Measurements from ENCODE around the gene BAIAP2. TPM values are rescaled to one million over a fixed set of nuclear protein-coding genes. Genes with fewer than 3 reads are reported as not detected.

BAIAP2 gene
- total RNA-seq, 6 experiments from 2014 or later = 30.8 to 47.4 (median 35.9) TPM

DNA sequence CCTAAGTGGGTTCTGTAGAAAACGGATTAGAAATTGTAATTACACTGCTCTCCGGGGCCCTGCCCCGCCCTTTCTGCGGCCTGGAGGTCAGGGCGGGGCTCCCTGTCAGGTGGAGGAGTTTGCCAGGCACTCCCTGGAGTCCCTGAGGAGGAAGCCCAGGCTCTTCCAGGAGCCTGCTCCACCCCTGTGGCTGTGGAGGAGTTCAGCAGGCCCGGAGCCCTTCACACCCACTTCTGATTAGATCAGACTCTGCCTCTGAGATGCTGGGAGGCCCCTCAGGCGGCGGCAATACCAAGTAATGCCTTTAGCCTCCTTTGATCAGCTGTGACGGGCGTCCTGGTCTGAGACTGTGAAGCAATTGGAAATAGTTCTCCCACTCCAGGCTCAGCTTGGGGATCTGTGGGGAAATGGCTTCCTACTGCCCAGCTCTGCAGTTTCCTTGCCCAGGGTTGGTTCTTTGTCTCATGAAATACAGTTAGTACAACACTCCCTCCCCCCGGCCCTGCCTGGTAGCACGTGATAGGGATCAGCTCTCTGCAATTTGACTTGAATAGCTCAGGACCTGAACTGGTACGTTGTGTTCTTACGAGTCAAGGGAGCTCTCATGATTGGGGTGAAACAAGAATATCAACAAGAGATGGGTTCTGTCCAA is 22.3 kb downstream of the BAIAP2 start:
- H3K27me3 Mint-ChIP-seq (ENCODE audit: insufficient read depth) = peaks cover 2% of the 10 kb centered on the region
- peak overlapping the region; percentile 29; the same call in 1 of the 2 replicates for H3K27ac Mint-ChIP-seq
- no peak overlapping the region for H3K4me3 Mint-ChIP-seq
- H3K4me1 Mint-ChIP-seq (ENCODE audit: low read depth) = peaks cover 9% of the 10 kb centered on the region; the same call in 1 of the 2 replicates
- H3K9me3 Mint-ChIP-seq = no peaks in the 10 kb centered on the region
- TF ChIP-seq, protein P1, sequence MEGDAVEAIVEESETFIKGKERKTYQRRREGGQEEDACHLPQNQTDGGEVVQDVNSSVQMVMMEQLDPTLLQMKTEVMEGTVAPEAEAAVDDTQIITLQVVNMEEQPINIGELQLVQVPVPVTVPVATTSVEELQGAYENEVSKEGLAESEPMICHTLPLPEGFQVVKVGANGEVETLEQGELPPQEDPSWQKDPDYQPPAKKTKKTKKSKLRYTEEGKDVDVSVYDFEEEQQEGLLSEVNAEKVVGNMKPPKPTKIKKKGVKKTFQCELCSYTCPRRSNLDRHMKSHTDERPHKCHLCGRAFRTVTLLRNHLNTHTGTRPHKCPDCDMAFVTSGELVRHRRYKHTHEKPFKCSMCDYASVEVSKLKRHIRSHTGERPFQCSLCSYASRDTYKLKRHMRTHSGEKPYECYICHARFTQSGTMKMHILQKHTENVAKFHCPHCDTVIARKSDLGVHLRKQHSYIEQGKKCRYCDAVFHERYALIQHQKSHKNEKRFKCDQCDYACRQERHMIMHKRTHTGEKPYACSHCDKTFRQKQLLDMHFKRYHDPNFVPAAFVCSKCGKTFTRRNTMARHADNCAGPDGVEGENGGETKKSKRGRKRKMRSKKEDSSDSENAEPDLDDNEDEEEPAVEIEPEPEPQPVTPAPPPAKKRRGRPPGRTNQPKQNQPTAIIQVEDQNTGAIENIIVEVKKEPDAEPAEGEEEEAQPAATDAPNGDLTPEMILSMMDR (IDR thresholded peaks at IDR 0.05) = no peak
- peaks cover 9% of the 10 kb centered on the region; the same call in 1 of the 2 replicates for H3K36me3 Mint-ChIP-seq (ENCODE audit: low read depth)
- peak; percentile 8 for DNase-seq

DNA sequence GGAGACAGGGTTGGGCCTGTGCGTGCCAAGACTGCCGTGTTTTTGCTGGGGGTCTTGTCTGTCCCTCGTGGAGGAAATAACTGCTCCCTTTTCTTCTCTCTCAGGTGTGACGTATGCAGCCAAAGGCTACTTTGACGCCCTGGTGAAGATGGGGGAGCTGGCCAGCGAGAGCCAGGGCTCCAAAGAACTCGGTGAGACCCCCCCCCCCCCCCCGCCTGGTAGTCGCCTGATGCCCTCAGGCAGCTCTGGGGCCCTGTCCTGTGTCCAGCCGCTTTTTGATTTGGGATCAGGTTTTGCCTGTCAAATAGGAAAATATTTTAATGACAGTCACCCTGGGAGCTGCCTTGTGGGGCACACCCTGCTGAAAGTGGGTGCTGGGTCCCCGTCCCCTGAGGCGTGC is 22.8 kb downstream of the BAIAP2 start:
- Mint-ChIP-seq H3K27ac (peak overlapping the region; percentile 29; the same call in 1 of the 2 replicates), H3K9me3 (no peaks in the 10 kb centered on the region), H3K36me3 (ENCODE audit: low read depth) (peaks cover 15% of the 10 kb centered on the region; the same call in 1 of the 2 replicates), H3K4me1 (ENCODE audit: low read depth) (peaks cover 15% of the 10 kb centered on the region; the same call in 1 of the 2 replicates), H3K4me3 (no peak overlapping the region), H3K27me3 (ENCODE audit: insufficient read depth) (peaks cover 2% of the 10 kb centered on the region)
- TF ChIP-seq, protein P1 (IDR thresholded peaks at IDR 0.05) = no peak
- no peak for DNase-seq

DNA sequence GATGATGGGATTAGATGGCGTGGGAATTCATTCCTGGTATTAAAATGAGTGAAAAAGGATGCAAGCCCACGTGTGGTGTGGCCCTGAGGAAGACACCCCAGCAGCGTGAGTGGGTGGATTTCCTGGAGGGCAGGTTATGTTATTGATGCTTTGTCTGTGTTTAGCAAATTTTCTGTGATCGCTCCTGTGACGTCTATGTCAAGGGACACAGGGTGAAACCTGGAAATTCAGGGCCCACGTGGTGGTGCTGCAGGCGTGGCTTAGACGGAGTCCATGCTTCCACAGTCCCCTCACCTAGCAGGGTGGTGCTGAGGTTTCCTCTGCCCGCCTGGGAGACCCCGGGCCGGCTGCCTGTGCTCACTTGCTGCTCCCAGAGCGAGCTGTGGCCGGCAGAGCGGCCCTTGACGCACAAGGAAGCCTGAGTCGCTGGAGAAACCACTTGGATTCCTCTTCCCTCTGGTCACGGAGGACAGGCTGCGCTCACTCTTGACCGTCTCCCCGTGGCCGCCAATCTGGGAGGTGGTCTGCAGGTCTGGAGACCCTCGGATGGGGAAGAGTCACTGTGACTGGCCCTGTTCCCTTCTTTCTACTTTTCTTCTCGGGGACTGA is 23.4 kb downstream of the BAIAP2 start:
- H3K4me1 Mint-ChIP-seq (ENCODE audit: low read depth) = peaks cover 21% of the 10 kb centered on the region; the same call in 1 of the 2 replicates
- H3K27me3 Mint-ChIP-seq (ENCODE audit: insufficient read depth) = peaks cover 2% of the 10 kb centered on the region
- peaks cover 21% of the 10 kb centered on the region for H3K36me3 Mint-ChIP-seq (ENCODE audit: low read depth)
- no peaks in the 10 kb centered on the region for H3K9me3 Mint-ChIP-seq
- TF ChIP-seq, protein P1 (IDR thresholded peaks at IDR 0.05) = no peak
- no peak overlapping the region for H3K27ac Mint-ChIP-seq
- no peak for DNase-seq
- no peak overlapping the region for H3K4me3 Mint-ChIP-seq

DNA sequence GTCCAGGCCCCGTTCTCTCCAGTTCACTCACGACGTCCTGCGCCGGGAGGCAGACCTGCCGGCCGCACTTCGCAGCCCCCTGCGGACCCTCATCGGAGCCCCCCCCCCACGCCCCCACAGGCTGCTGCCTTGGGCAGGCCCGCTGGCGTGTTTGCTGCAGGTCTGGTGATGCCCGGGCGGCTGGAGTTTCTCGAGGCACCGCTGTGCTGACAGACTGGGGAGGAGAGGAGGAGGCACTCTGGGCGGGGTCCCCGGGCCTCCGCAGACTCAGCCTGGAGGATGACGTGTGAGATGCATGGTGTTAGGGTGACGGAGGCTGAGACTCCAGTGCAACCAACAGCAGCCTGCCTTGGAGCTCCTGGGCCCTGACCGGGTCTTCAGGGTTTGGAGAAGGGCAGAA is 24.1 kb downstream of the BAIAP2 start:
- H3K27me3 Mint-ChIP-seq (ENCODE audit: insufficient read depth) = peaks cover 4% of the 10 kb centered on the region
- H3K9me3 Mint-ChIP-seq = no peaks in the 10 kb centered on the region
- TF ChIP-seq, protein P1 (IDR thresholded peaks at IDR 0.05) = no peak
- H3K4me3 Mint-ChIP-seq = no peak overlapping the region
- no peak overlapping the region for H3K27ac Mint-ChIP-seq
- peaks cover 24% of the 10 kb centered on the region for H3K36me3 Mint-ChIP-seq (ENCODE audit: low read depth)
- H3K4me1 Mint-ChIP-seq (ENCODE audit: low read depth) = peaks cover 28% of the 10 kb centered on the region
- no peak for DNase-seq

DNA sequence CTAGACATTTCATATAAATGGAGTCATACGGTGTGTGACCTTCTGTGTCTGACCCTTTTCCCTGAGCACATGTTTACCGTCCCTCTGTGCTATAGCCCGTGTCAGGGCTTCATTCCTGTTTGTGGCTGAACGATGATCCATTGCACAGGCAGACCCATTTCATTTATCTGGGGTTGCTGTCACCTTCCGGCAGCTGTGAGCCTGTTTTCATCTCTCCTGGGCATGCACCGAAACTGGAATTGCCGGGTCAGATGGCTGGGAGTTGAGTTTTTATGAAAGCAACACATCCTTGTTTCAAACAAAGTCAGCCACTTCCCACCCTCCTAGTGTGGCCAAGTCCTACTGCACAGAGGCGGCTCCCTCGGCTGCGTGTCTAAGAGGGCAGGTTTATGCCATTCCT is 25.5 kb downstream of the BAIAP2 start:
- Mint-ChIP-seq H3K27me3 (ENCODE audit: insufficient read depth) (peaks cover 4% of the 10 kb centered on the region; the same call in 1 of the 2 replicates), H3K27ac (no peak overlapping the region), H3K36me3 (ENCODE audit: low read depth) (peaks cover 24% of the 10 kb centered on the region), H3K4me3 (no peak overlapping the region), H3K4me1 (ENCODE audit: low read depth) (peaks cover 39% of the 10 kb centered on the region), H3K9me3 (no peaks in the 10 kb centered on the region)
- no peak for DNase-seq
- TF ChIP-seq, protein P1 (IDR thresholded peaks at IDR 0.05) = no peak
